ENCODE results near the gene DPP6. TPM values are rescaled to one million over a fixed set of nuclear protein-coding genes. Genes with fewer than 3 reads are reported as not detected.

Gene DPP6
- total and polyA plus RNA-seq, 7 donors = 0.18 to 1.8 (median 0.57) TPM

DNA sequence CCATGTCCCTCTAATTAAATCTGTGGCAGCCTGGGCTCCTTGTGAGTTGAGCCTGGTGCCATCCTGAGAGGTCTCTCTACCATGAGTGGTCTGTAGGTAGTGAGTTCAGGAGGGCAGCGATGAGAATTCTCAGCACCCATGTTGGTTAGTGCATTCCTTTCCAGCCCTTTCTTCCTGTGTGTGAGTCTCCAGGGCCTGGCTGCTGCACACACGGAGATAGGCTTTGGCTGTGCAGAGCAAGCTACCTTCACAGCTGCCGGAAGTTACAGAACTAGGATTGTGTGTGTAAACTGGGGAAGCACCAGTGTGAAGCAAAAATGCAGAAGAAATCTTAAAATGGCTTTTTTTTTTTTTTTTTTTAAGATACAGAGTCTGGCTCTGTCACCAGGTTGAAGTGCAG is 592.2 kb downstream of the DPP6 start:
- Histone ChIP-seq H3K4me3 (no peak overlapping the region), H3K27me3 (ENCODE audit: insufficient read depth in 3 of 3, low read length in 2 of 3) (no peaks in the 10 kb centered on the region), H3K9me3 (no peaks in the 10 kb centered on the region), H3K27ac (no peak overlapping the region), H3K4me1 (no peaks in the 10 kb centered on the region), H3K36me3 (ENCODE audit: insufficient read depth in 1 of 2, low read depth in 1 of 2) (no peaks in the 10 kb centered on the region)
- no peak for TF ChIP-seq CTCF (IDR thresholded peaks at IDR 0.05)
- no peak for ATAC-seq
- intact Hi-C loops (cut with DNase I) = no loop called here
- WGBS, 3 donors = 74 to 84% (median 79%) methylated on average over 3 of the region's 3 CpGs
- DNase-seq = no peak

- WGBS, 3 donors = 78 to 85% (median 83%) methylated on average over 11 of the region's 11 CpGs
- DNase-seq (no peak), ATAC-seq (no peak)
- Histone ChIP-seq H3K4me3 (no peak overlapping the region), H3K27me3 (ENCODE audit: insufficient read depth in 3 of 3, low read length in 2 of 3) (no peaks in the 10 kb centered on the region), H3K36me3 (ENCODE audit: insufficient read depth in 1 of 2, low read depth in 1 of 2) (no peaks in the 10 kb centered on the region), H3K4me1 (no peaks in the 10 kb centered on the region), H3K27ac (no peak overlapping the region), H3K9me3 (no peaks in the 10 kb centered on the region)
- no peak for TF ChIP-seq CTCF (IDR thresholded peaks at IDR 0.05)
- intact Hi-C loops (cut with DNase I) = no loop called here
Measured at GRCh38 chr7:154646126-154647013, 594.2 kb downstream of the DPP6 start.

DNA sequence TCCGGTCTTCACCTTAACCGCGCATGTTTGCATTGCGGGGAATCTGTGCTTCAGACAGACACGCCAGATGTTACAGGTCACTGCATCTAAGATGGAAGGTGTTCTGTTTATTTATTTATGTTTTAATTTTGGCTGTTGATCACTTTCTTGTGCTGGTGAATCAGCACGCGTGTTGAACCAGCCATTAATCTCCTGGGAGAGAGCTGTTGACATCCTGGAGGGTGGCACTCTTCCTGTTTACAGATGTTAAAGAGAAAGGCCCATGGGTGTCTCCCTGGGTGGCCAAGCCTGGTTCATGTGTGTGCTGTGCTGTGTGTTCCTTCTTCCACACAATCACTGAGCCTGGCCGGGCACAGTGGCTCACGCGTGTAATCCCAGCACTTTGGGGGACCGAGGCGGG is 595.4 kb downstream of the DPP6 start:
- DNase-seq = no peak
- Histone ChIP-seq H3K36me3 (ENCODE audit: insufficient read depth in 1 of 2, low read depth in 1 of 2) (no peaks in the 10 kb centered on the region), H3K27ac (no peak overlapping the region), H3K9me3 (no peaks in the 10 kb centered on the region), H3K4me3 (no peak overlapping the region), H3K4me1 (no peaks in the 10 kb centered on the region), H3K27me3 (ENCODE audit: insufficient read depth in 3 of 3, low read length in 2 of 3) (no peaks in the 10 kb centered on the region)
- ATAC-seq = no peak
- intact Hi-C loops (cut with DNase I) = no loop called here
- TF ChIP-seq CTCF (IDR thresholded peaks at IDR 0.05) = no peak
- 76 to 91% (median 87%) methylated on average over 12 of the region's 12 CpGs for WGBS, 3 donors

DNA sequence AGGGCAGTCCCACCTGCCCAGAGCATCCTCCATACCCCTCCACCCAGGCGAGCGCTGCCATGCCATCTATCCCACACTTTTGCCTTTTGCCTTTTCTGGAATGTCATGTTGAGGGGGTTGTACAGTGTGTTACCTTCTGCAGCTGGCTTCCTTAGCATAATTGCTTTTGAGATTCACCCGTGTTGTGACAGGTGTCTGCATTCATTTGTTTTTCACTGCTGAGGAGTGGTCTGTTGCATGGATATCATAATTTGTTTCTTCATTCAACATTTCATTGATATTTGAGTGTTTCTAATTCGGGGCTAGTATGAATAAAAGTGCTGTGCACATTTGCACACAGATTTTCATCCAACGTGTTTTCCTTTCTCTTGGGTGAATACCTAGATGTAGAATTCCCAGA is 596.8 kb downstream of the DPP6 start:
- no peaks in the 10 kb centered on the region for H3K36me3 ChIP-seq (ENCODE audit: insufficient read depth in 1 of 2, low read depth in 1 of 2)
- intact Hi-C loops (cut with DNase I) = no loop called here
- no peaks in the 10 kb centered on the region for H3K4me1 ChIP-seq
- no peak for ATAC-seq
- DNase-seq = no peak
- no peak overlapping the region for H3K27ac ChIP-seq
- no peaks in the 10 kb centered on the region for H3K9me3 ChIP-seq
- H3K4me3 ChIP-seq = no peak overlapping the region
- no peaks in the 10 kb centered on the region for H3K27me3 ChIP-seq (ENCODE audit: insufficient read depth in 3 of 3, low read length in 2 of 3)
- TF ChIP-seq CTCF (IDR thresholded peaks at IDR 0.05) = no peak
- WGBS, 3 donors = 66 to 74% (median 71%) methylated on average over 5 of the region's 5 CpGs

DNA sequence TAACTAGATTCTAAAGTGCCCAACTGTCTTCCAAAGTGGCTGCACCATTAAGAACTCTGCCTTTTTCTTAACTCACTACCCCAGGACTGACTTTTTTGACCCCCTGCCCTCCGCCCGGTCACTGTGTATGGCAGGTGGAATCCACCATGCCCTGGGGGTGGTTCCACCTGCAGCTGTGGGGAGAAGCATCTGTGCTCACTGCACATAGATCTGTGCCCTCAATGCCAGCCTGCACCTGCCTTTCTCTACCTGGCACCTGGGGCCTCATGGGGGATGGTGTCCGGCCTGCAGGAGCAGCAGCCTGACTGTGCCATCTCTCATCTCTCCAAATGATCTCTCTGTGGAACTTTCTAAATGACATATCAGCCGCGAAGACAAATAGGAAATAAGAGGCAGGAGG is 597.2 kb downstream of the DPP6 start:
- H3K4me1 ChIP-seq = no peaks in the 10 kb centered on the region
- H3K9me3 ChIP-seq = no peaks in the 10 kb centered on the region
- intact Hi-C loops (cut with DNase I) = no loop called here
- ATAC-seq (no peak), DNase-seq (no peak)
- H3K36me3 ChIP-seq (ENCODE audit: insufficient read depth in 1 of 2, low read depth in 1 of 2) = no peaks in the 10 kb centered on the region
- no peak overlapping the region for H3K4me3 ChIP-seq
- TF ChIP-seq CTCF (IDR thresholded peaks at IDR 0.05) = no peak
- H3K27ac ChIP-seq = no peak overlapping the region
- WGBS, 3 donors = 73 to 88% (median 81%) methylated on average over 5 of the region's 5 CpGs
- no peaks in the 10 kb centered on the region for H3K27me3 ChIP-seq (ENCODE audit: insufficient read depth in 3 of 3, low read length in 2 of 3)
